ENCODE results near the gene NUDT16. TPM values are rescaled to one million over a fixed set of nuclear protein-coding genes. Genes with fewer than 3 reads are reported as not detected.
"Not testable (repeated sequence)": the region's sequence is repeated elsewhere in the genome, so short reads cannot be mapped to it uniquely, and the experiment has no call there.

The NUDT16 gene
- total RNA-seq, 1 experiment from 2014 or later: 19.4 TPM

- no peaks in the 10 kb centered on the region for H3K27me3 ChIP-seq (ENCODE audit: insufficient read depth, low read depth)
- no peak overlapping the region for H3K27ac ChIP-seq
- peaks cover 10% of the 10 kb centered on the region; the same call in 1 of the 2 replicates for H3F3A ChIP-seq (ENCODE audit: insufficient read depth, low read depth)
- no peak overlapping the region for H2AFZ ChIP-seq
- ChIA-PET CTCF (no interaction called here), POLR2A (ENCODE audit: unreplicated experiment) (interaction anchor here (0.6 kb wide), 1 partner anchor 26 kb away, joined by 3 read pairs; no protein-coding TSS in a partner anchor)
- no peaks in the 10 kb centered on the region for H4K20me1 ChIP-seq (ENCODE audit: insufficient read depth)
- no peak overlapping the region for H3K4me2 ChIP-seq
- intact Hi-C loops (cut with micrococcal nuclease; ENCODE audit: unreplicated experiment): no loop called here
- no peak overlapping the region for H3K4me3 ChIP-seq
- TF ChIP-seq EZH2 (IDR thresholded peaks at IDR 0.05; ENCODE audit: low read depth): no peak
- no peak for TF ChIP-seq CTCF (conservative IDR thresholded peaks at IDR 0.05)
- H3K4me1 ChIP-seq (replicated peaks; ENCODE audit: insufficient read depth): peaks cover 44% of the 10 kb centered on the region
- no peaks in the 10 kb centered on the region for H3K79me2 ChIP-seq (ENCODE audit: low read depth)
- BruUV-seq (replicated peaks): no TSS peak
- no peak for DNase-seq
- H3K36me3 ChIP-seq (ENCODE audit: low read depth): no peaks in the 10 kb centered on the region
- H3K9me2 ChIP-seq (ENCODE audit: insufficient read depth): no peaks in the 10 kb centered on the region
- no peaks in the 10 kb centered on the region for H3K9me3 ChIP-seq (ENCODE audit: insufficient read depth, low read depth)
These were observed 25.5 kb upstream of the NUDT16 start for GRCh38 chr3:131356006-131356595.

- H3K27ac ChIP-seq: no peak overlapping the region
- H3K4me3 ChIP-seq: no peak overlapping the region
- ChIA-PET POLR2A (ENCODE audit: unreplicated experiment) (no interaction called here), CTCF (no interaction called here)
- no peak overlapping the region for H2AFZ ChIP-seq
- no peaks in the 10 kb centered on the region for H3K79me2 ChIP-seq (ENCODE audit: low read depth)
- DNase-seq: no peak
- H3K9me3 ChIP-seq (ENCODE audit: insufficient read depth, low read depth): no peaks in the 10 kb centered on the region
- no peaks in the 10 kb centered on the region for H3K9me2 ChIP-seq (ENCODE audit: insufficient read depth)
- peaks cover 40% of the 10 kb centered on the region for H3K4me1 ChIP-seq (replicated peaks; ENCODE audit: insufficient read depth)
- no peak for TF ChIP-seq EZH2 (IDR thresholded peaks at IDR 0.05; ENCODE audit: low read depth)
- no peak for TF ChIP-seq CTCF (conservative IDR thresholded peaks at IDR 0.05)
- H3K4me2 ChIP-seq: no peak overlapping the region
- no TSS peak for BruUV-seq (replicated peaks)
- peaks cover 10% of the 10 kb centered on the region; the same call in 1 of the 2 replicates for H3F3A ChIP-seq (ENCODE audit: insufficient read depth, low read depth)
- no peaks in the 10 kb centered on the region for H4K20me1 ChIP-seq (ENCODE audit: insufficient read depth)
- no peaks in the 10 kb centered on the region for H3K27me3 ChIP-seq (ENCODE audit: insufficient read depth, low read depth)
- no peaks in the 10 kb centered on the region for H3K36me3 ChIP-seq (ENCODE audit: low read depth)
- intact Hi-C loops (cut with micrococcal nuclease; ENCODE audit: unreplicated experiment): no loop called here
These were observed 24.3 kb upstream of the NUDT16 start for GRCh38 chr3:131357275-131357674.

GRCh38 chr3:131360191-131360755 lies 21.3 kb upstream of the NUDT16 start:
- Histone ChIP-seq H3K27me3 (ENCODE audit: insufficient read depth, low read depth) (no peaks in the 10 kb centered on the region), H3F3A (ENCODE audit: insufficient read depth, low read depth) (no peaks in the 10 kb centered on the region; the same call in 1 of the 2 replicates), H2AFZ (no peak overlapping the region), H3K4me3 (no peak overlapping the region), H3K4me1 (replicated peaks; ENCODE audit: insufficient read depth) (peaks cover 25% of the 10 kb centered on the region), H3K79me2 (ENCODE audit: low read depth) (no peaks in the 10 kb centered on the region), H3K9me3 (ENCODE audit: insufficient read depth, low read depth) (peaks cover 1% of the 10 kb centered on the region; the same call in 1 of the 2 replicates), H3K27ac (no peak overlapping the region), H4K20me1 (ENCODE audit: insufficient read depth) (no peaks in the 10 kb centered on the region), H3K36me3 (ENCODE audit: low read depth) (no peaks in the 10 kb centered on the region), H3K9me2 (ENCODE audit: insufficient read depth) (no peaks in the 10 kb centered on the region), H3K4me2 (peak overlapping the region; percentile 11; the same call in 1 of the 2 replicates)
- TSS peak; percentile 60 for BruUV-seq (replicated peaks)
- TF ChIP-seq EZH2 (IDR thresholded peaks at IDR 0.05; ENCODE audit: low read depth) (no peak), CTCF (conservative IDR thresholded peaks at IDR 0.05) (no peak)
- intact Hi-C loops (cut with micrococcal nuclease; ENCODE audit: unreplicated experiment): loop anchor here (1.0 to 2.0 kb wide), 3 partner anchors 21 to 143 kb away; partner anchors contain the start of gene NUDT16
- peak; percentile 62 to 89 for DNase-seq
- POLR2A ChIA-PET (ENCODE audit: unreplicated experiment): interaction anchor here (0.5 to 1.1 kb wide), 5 partner anchors 19 to 1357 kb away, joined by 3 to 7 read pairs (median 3); partner anchors contain the start of gene NUDT16
- CTCF ChIA-PET: no interaction called here

- not testable (repeated sequence) for DNase-seq; H3K9me2 ChIP-seq (ENCODE audit: insufficient read depth); H3K27me3 ChIP-seq (ENCODE audit: insufficient read depth, low read depth); H3F3A ChIP-seq (ENCODE audit: insufficient read depth, low read depth); H3K36me3 ChIP-seq (ENCODE audit: low read depth); H3K79me2 ChIP-seq (ENCODE audit: low read depth); H4K20me1 ChIP-seq (ENCODE audit: insufficient read depth); H3K27ac ChIP-seq; BruUV-seq (replicated peaks); H3K9me3 ChIP-seq (ENCODE audit: insufficient read depth, low read depth)
- Histone ChIP-seq H3K4me3 (peak overlapping the region; percentile 58; the same call in 1 of the 2 replicates), H3K4me2 (peak overlapping the region; percentile 85), H3K4me1 (replicated peaks; ENCODE audit: insufficient read depth) (peaks cover 25% of the 10 kb centered on the region), H2AFZ (peak overlapping the region; percentile 82)
- intact Hi-C loops (cut with micrococcal nuclease; ENCODE audit: unreplicated experiment): loop anchor here (1.0 to 2.0 kb wide), 3 partner anchors 11 to 144 kb away; no protein-coding TSS in a partner anchor
- CTCF ChIA-PET: interaction anchor here (0.6 kb wide), 1 partner anchor 534 kb away, joined by 3 read pairs; no protein-coding TSS in a partner anchor
- POLR2A ChIA-PET (ENCODE audit: unreplicated experiment): interaction anchor here (1.0 kb wide), 1 partner anchor 20 kb away, joined by 3 read pairs; the partner anchor contains the start of gene NUDT16
These were observed 20.5 kb upstream of the NUDT16 start for GRCh38 chr3:131361066-131361463.

Data from PC-9 (cell line).